ENCODE data around the gene C15orf40.
"Not testable (repeated sequence)": the region's sequence is repeated elsewhere in the genome, so short reads cannot be mapped to it uniquely, and the experiment has no call there.

The C15orf40 gene

DNA sequence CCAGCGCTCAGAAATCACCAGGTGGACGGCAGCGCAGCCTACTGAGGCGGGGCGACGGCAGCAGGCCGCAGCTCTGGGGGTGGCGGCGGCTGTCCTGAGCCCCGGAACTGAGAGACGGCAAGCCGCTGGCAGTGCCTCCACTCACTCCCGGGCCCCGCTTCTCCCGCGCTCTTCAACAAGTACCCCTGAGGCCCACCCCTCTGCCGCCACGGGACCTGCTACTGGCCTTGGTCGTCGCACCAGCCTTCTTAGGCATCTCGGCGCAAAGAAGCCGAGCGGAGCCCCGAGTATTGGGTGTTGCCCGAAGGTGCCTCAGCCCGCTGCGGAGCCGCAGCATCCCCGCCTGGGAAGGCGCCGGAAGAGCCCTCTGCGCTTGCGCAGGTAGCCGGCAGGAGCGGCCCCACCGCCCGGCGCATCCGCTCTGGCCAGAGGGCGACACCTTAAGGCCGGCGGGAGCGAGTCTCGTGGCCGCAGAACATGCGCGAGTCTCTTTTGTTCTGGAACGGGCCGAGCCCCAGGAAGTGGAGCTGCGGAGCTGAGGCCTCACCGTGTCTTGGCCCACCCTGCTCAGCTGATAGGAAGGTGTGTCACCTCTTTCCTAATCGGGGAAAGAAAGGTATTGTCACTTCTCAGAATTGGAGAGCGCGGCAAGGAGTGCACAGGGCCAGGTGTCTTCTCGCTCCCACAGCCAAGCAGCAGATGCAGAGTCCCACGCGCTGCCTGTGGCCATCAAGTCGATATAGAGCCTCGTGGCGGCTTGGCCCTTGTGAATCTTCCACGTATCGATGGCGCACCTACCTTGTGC is at the start of gene C15orf40:
TSS of gene C15orf40 (minus strand) at position 369 of the 805 bp plus-strand sequence. CDS start at position 337, 32 bp downstream.
- DNase-seq, result peak; percentile 88 to 94

DNA sequence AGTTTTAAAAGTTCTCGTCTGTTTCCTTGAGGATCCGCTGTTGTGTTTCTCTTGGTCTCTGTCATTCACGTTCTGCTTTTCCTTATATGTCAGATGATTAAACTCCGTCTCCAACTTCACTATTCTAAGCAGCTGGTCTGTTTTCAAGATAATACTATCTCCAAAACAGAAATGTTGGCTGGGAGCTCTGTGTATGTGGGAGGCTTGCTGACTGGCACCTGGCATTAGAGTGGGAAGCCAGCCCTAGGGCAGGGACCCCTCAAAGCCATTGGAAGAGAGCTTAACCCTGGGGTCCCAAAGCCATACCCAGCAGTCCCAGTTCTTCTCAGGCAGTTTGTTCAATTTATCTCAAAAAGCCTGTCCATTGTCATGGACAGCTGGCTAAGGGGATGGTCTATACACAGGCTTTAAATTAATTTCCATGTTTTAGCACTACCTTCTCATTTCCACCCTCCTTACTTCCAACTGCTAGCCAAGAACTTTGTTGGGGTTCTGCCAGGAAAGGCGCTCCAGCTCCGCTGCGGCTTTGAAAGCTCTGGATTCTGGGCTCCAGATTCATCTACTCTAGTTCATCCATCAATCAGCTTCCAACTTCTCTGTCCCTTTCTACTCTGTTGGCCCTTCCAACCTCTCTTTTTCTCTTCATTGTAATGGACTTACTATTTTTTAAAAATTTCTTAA is 46.4 kb upstream of the C15orf40 start:
- DNase-seq, result no peak

DNA sequence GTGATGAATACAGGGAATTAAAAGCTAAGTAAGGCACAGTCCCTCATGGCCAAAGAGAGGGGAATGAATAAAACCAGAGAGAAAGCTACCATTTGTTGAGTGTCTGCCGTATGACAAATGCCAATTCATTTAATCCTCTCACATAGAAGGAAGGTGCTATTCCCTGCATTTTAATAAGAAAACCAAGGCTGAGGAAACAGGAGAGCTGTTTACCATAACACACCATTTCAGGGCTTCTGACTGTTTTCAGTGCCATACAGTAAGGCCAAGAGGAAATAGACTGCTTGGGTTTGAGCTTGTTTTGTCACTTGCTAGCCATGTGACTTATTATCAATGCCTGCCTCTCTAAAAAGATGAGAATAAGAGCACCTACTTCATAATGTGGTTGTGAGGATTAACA is 45.6 kb upstream of the C15orf40 start:
- DNase-seq, result no peak

DNA sequence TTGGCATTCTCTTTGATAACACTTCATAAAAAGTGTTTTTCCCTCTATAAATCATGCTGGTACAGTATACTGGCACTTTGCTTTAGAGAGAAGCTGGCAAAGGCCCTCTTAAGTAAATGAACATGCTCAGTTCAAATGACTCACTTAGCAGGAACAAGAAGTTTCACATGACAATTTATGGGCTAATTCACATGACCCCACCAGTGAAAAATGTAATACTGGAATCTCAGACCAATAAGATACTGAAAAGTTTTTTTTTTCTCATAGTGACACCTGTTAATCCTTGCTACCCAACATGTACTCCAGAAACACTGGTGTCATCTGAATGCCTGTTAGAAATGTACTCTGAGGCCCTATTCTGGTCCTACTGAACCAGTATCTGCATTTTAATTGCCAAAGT is 41.7 kb upstream of the C15orf40 start:
- DNase-seq, result no peak

DNA sequence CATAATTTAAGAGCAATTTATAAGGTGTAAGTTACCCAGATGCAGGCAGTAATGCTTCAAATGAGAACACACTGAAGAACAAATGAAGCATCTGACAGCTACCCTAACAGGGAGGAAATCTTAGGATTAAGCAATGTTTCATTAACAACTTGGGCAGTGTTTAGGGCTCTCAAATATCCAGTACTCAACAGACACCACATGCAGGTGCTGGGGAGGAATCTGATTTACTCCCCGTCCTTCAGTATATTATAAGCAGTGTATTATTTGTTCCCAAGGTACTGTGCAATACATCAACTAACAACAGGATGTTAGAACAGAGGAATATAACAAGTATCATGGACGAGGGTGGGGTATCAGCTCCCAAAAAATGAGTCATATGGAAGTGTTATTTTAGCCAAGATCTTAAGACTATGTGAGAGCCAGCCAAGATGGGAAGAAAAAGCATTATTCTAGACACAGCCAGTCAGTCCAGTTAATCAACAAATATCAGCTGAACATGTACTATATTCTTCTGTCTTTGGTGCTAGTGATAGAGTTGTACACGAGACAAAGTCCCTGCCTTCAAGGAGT is 35.2 kb upstream of the C15orf40 start:
- no peak for DNase-seq

DNA sequence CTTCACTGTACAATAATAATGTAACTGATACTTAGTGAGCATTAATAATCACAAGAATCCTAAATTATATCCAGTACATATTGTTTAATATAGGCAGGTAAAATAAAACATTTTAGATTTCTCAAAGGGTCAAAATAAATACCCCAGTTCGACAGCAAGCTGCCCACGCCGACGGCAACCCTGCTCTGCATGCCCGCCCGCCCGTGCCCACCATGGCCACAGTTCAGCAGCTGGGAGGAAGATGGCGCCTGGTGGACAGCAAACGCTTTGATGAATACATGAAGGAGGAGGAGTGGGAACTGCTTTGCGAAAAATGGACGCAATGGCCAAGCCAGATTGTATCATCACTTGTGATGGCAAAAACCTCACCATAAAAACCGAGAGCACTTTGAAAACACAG is 32.7 kb upstream of the C15orf40 start:
- no peak for DNase-seq

DNA sequence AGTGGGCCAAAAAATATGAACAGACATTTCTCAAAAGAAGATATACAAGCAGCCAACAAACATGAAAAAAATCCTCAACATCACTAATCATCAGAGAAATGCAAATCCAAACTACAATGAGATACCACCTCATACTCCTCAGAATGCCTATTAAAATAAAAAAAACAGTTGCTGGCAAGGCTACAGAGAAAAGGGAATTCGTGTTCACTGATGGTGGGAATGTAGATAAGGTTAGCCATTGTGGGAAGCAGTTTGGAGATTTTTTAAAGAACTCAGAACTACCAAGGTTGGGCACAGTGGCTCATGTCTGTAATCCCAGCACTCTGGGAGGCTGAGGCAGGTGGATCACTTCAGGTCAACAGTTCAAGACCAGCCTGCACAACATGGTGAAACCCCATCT is 27.8 kb upstream of the C15orf40 start:
- DNase-seq, result no peak

DNA sequence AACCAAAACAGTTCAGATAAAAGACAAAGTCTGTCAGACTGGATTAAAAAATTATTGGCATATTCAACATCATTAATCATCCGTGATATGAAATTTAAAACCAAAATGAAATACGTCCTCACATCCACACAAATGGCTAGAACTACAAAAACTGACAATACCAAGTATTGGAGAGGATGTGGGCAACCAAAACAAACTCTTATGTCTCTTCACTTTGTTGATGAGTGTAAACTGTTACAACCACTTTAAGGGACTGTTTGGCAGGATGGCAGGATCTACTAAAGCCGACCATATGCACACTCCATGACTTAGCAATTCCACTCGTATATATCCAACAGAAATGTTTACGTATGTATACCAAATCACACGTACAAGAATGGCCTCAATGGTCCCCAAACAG is 24.8 kb upstream of the C15orf40 start:
- DNase-seq, result no peak

DNA sequence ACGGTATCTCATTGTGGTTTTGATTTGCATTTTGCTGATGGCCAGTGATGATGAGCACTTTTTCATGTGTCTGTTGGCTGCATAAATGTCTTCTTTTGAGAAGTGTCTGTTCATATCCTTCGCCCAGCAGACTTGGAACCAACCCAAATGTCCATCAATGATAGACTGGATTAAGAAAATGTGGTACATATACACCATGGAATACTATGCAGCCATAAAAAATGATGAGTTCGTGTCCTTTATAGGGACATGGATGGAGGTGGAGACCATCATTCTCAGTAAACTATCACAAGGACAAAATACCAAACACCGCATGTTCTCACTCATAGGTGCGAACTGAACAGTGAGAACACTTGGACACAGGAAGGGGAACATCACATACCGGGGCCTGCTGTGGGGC is 19.8 kb upstream of the C15orf40 start:
- DNase-seq, result not testable (repeated sequence)

DNA sequence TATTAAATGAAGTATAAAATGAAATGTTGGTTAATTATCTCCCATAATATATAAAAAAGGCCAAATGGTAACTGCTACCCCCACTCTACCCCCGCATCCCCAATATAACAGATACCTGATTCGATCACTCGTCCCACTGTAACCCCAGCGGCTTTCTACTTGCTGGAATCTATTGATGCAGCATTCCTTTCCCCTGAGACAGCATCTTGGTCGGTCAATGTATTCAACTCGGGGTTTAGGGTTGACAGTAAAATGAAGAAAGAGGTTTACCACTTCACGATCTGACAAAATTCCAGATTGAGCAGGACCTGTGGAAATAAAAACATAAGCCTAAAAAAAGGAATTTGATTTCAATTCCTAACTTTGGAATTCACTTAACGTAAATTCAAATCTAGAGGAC is 18.6 kb upstream of the C15orf40 start:
- DNase-seq, result no peak

DNA sequence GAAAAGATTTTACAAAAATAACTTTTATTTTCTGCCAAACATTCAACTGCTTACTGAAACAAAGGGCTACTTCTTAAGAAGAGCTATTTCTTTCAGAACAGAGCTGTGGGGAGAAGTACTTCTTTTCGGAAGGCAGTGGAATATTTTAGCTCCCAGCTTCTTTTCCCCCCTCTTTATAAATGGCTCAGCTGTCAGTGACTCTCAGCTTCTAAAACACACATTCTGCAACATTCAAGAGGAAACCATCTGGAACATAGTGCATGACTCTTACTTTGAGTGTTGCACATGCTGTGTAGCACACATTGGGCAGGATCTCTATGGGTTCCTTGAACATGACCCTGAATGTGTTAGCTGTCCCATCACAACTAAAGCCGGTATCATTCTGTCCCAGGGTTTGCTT is 7.0 kb upstream of the C15orf40 start:
- DNase-seq, result no peak

DNA sequence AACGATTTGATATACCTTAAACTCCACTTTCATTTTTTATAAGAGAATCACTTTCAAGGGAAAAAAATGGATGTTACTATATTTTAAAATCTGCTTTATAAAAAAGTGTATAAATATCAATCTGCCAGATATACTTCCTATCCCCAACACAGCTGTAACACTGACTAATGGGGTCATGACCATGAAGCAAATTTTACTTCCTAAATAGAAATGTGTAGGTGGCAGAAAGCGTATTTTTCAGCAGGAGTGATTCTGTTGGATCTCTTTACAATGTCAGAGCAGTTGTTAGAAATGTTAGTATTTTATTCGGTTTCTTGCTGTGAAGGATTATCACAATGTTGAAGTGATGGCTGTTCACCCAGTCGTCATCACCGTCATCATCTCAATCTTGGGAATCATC is 5.5 kb upstream of the C15orf40 start:
- DNase-seq, result no peak

DNA sequence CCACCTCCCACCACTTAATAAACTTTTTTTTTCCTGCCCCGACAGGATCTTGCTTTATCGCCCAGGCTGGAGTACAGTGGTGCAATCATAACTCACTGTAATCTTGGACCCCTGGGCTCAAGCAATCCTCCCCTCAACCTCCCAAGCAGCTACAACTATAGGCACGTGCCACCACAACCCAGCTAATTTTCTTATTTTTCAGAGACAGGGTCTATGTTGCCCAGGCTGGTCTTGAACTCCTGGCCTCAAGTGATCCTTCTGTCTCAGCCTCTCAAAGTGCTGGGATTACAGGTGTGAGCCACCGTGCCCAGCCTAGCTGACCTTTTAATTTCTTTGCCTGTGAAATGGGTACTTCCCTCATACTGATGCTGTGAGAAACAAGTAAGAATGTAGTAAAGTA is 3.9 kb upstream of the C15orf40 start:
- DNase-seq, result no peak

DNA sequence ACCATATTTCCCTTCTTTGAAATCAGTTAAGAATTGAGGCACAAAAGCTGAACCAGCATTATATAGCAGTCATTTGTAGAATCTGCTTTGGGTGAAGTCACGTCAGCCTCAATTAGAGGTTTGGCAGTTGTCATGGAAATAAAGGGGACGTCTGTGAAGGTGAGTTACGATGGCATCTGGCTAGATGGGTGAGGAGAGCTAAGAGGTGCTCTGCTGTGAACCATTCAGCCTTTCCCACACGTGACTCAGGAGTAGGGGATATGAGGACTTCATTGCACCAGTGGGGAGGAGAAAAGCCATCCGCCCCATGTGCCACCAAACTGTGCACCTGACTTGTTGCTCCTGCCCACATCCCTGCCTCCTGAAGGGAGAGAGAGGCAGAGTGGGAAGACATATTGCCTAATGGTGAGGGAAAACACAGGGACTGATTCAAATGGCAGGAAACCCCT is 2.8 kb upstream of the C15orf40 start:
- DNase-seq, result no peak

DNA sequence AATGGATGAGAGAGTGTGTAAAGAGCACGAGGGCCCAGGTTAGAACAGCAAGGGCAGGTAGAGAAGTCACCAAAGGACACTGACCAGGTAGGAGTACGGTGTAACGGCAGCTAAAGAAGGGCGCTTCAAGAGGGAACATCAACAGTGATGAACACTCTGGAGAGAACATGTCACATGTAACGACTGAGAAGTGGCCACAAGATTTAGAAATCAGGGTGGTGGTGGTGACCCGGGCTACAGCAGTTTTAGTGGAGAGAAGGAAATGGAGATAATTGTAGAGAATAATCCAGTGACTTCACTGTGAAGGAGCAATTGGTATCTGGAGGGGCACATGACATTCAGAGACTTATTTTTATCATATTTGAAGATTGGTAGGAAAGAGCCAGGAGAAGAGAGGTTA is 1.2 kb upstream of the C15orf40 start:
- no peak for DNase-seq

DNA sequence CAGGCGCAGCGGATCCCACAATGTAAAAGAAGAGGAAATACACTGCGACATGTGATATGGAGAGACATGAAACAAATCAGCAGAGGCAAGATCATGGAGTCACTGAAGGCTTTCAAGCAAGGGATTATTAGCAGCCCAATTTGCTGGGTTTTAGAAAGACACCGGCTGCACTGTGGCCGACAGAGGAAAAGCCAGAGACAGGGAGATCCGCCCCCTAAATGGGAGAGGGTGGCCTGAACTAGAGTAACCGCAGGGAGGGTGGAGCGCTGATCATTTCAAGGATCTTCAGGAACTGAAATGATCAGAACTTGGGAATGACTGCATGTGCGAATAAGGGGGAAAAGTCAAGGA is 612 bp upstream of the C15orf40 start:
- DNase-seq, result no peak

DNA sequence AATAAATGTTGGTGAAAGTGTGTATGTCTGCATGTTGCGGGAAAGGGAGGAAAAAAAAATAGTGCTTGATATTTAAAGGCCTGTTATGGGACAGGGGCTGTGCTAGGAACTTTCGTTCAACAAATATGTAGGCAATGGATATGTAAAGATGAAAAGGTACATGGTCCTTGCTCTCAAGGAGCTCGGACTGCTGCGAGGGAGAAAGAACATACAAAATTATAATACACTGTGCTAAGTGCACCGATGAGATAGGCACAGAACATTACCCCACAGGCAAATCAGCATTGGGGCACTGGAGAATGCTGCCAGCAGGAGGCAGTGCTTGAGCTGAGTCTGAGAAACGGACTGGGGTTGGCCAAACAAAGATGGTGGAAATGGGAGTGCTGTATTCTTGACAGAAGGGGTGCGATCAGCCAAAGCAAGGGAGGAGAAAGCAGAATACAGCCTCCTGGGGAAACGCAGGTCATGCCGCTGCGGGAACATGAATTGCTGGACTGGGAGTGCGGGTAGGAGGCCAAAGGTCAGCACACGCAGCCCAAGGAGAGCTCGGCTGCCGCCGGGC is 649 bp downstream of the C15orf40 start:
- peak; percentile 71 to 77 for DNase-seq

DNA sequence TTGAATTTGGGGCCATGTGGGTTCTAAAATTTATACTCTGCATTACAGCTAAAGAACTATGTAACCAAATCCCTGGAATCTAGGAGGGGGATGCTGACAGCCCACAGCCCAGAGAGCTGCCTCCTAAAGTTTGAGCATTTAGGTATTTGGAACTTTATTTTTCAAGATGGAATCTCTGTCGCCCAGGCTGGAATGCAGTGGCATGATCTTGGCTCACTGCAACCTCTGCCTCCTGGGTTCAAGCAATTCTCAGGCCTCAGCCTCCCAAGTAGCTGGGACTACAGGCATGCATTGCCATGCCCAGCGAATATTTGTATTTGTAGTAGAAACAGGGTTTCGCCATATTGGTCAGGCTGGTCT is 10.8 kb downstream of the C15orf40 start:
- DNase-seq, result not testable (repeated sequence)

DNA sequence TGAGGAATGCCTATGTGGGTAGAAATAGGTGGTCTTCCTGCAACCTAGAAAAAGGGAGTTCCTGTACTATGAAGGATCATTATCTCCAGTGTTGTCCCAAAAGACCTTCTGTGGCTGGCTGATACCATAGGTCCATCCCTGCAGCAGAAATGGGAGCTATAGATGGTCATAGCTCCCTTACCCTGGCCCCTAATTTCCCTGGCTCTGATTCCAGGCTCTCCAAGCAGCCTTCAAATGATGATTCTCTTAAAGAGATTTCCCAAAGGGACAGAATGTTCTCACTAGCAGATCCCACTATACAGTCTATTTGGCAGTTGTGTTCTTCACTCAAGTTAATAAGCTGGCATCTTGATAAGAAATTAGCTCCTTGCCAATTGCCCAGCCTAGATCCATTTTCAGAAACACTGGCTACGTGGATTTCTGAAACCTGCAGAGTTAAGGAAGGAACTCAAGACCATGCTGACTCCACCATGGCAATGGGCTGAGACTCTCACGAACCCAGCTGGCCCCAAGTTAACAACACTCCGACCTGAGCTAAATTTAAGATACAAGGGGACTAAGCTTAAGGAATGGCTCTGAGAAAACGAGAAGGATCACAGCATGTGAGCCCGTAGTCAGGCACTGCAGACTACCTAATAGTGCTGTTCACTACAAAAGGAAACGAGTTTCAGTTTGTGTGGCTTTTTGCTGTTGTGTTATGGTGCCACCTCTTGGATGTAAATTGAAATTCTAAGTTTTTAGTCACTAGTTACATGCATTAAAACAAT is 11.4 kb downstream of the C15orf40 start:
- peak; percentile 51 to 70 for DNase-seq

DNA sequence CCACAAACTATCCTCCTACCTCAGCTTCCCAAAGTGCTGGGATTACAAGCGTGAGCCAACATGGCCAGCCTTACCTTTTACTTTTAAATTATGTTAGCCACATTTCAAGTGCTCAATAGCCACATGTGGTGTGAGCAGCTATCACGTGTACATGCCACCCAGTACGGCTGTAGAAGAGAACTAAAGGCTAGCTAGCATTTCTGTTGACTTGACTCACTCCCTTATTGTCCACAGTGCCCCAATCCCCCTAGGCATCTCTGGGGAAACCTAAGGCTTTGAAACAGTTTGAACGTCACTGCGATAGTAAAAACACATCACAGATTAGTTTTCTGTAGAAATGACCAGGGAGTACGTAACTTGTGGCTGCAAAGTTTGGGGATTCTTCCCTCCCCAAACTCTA is 12.0 kb downstream of the C15orf40 start:
- no peak for DNase-seq

DNA sequence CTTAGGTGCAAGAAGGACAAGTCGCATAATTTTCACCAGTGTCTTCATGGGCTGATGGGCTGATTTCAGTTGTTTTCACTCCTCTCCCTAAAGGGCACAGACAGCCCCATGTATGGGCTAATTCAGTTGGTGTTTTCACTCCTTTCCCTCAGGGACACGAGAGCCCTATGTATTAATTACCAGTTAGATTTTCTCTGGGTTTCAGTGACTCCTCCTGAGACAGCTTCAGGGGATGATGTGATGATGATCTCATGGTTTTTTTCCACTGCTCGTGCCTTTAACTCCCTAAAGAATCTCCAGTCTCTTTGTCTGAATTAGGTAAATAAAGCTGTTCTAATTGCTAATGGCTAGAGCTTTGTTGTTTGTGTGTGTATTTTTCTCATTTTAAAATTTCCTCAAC is 15.5 kb downstream of the C15orf40 start:
- DNase-seq, result no peak

DNA sequence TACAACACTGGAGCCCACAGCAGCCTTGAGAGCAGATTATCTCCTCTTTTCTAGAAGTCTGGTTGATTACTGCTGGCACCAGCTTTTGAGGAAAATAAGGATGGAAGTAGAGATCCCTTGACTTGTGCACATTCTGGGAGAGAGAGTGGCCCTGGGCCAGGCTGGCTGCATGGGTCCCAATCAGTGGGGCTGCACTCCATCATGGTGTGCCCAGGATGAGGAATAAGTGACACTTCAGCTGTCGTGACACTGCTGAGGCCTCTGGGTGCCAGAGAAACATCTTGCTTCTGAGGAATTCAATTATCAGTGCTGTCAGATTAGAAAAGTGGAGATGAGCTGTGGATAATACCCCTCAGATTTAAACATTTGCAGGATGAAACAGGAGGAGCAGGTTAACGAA is 16.4 kb downstream of the C15orf40 start:
- no peak for DNase-seq

DNA sequence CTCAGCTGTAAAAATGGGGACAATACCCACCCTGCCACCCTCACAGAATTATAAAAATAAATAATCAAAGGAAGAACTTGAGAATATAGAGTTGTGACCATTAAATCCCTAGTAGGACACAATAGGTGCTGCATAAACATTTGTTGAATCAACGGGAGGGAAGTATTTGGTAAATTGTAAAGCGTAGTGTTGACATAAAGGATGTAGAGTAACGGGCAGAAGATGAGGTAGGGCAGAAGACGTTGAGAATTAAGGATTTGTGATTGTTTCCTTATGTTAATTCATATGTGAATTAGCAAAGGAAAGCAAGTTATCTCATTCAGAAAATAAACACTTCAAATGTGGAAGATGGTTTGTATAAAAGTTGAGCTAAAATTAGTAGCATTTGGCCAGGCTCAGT is 18.3 kb downstream of the C15orf40 start:
- no peak for DNase-seq
